Left lobe of liver (tissue), 2 donors: Measurements from ENCODE around the gene DUSP9. TPM values are rescaled to one million over a fixed set of nuclear protein-coding genes. Genes with fewer than 3 reads are reported as not detected.
A peak's percentile ranks its signal among the peaks of the same experiment; 100 is the strongest.

ENCODE experiments used
- ATAC-seq: fragments of 200-7000 bp; cut with Tn5 transposase; one replicate; pipeline ENCODE4 v1.9.1; 2020; ENCODE audit warnings: mild to moderate bottlenecking, moderate library complexity
- DNase-seq: peaks from one replicate; pipeline ENCODE4 v3.0.0-alpha.2; 2020; ENCODE audit warnings: low spot score
- total RNA-seq: library from RNA; stranded (reverse); gene quantifications from one replicate; pipeline ENCODE4 v1.2.1, GENCODE V29; 2021
- donor health status: DM: no; HTN: no; CAD: no; lungs with moderate emphysema.
- donor health status: DM: no; HTN: yes; CAD: no.

The DUSP9 gene
- total RNA-seq, 1 donor from 2014 or later, result 0.60 TPM

- DNase-seq, result peak; percentile 30
- no peak for ATAC-seq
Observed at GRCh38 chrX:153647461-153648357, 706 bp downstream of the DUSP9 start.

- ATAC-seq (no peak), DNase-seq (no peak)
Observed at GRCh38 chrX:153648358-153649177, 1.6 kb downstream of the DUSP9 start.

GRCh38 chrX:153649178-153649914 lies 2.3 kb downstream of the DUSP9 start:
- peak; percentile 48 for DNase-seq
- peak; percentile 80 for ATAC-seq

- DNase-seq (peak; percentile 24), ATAC-seq (no peak)
Observed at GRCh38 chrX:153649915-153650782, 3.1 kb downstream of the DUSP9 start.

GRCh38 chrX:153650959-153651358 lies 4.0 kb downstream of the DUSP9 start:
- DNase-seq, result no peak
- ATAC-seq, result no peak

GRCh38 chrX:153651540-153652079 lies 4.6 kb downstream of the DUSP9 start:
- peak; percentile 33 for DNase-seq
- peak; percentile 64 for ATAC-seq

GRCh38 chrX:153653556-153653955 lies 6.6 kb downstream of the DUSP9 start:
- no peak for DNase-seq
- no peak for ATAC-seq

- DNase-seq, result no peak
Observed at GRCh38 chrX:153657161-153657560, 10.2 kb downstream of the DUSP9 start.

GRCh38 chrX:153659268-153659667 lies 12.3 kb downstream of the DUSP9 start:
- ATAC-seq (no peak), DNase-seq (no peak)

More at GRCh38 chrX:153657161-153657560, 10.2 kb downstream of the DUSP9 start:
- no peak for ATAC-seq

- ATAC-seq, result no peak
- DNase-seq, result no peak
Observed at GRCh38 chrX:153662266-153662665, 15.3 kb downstream of the DUSP9 start.

GRCh38 chrX:153665726-153666306 lies 18.8 kb downstream of the DUSP9 start:
- DNase-seq (no peak), ATAC-seq (no peak)

GRCh38 chrX:153667281-153667955 lies 20.4 kb downstream of the DUSP9 start:
- ATAC-seq (no peak), DNase-seq (no peak)

GRCh38 chrX:153667956-153668396 lies 21.0 kb downstream of the DUSP9 start:
- DNase-seq, result peak; percentile 78
- ATAC-seq, result peak; percentile 97

GRCh38 chrX:153668423-153669173 lies 21.6 kb downstream of the DUSP9 start:
- DNase-seq (no peak), ATAC-seq (no peak)

- ATAC-seq (peak; percentile 29), DNase-seq (no peak)
Observed at GRCh38 chrX:153669174-153669890, 22.3 kb downstream of the DUSP9 start.

GRCh38 chrX:153669901-153670731 lies 23.1 kb downstream of the DUSP9 start:
- no peak for DNase-seq
- ATAC-seq, result no peak
